GM19240 (cell line): ENCODE data around the gene PON1.

ENCODE experiments used
- DNase-seq: peaks from one replicate; pipeline ENCODE4 v3.0.0; 2011; ENCODE audit warnings: low spot score; ENCODE audit not compliant: insufficient read length

PON1 gene

DNA sequence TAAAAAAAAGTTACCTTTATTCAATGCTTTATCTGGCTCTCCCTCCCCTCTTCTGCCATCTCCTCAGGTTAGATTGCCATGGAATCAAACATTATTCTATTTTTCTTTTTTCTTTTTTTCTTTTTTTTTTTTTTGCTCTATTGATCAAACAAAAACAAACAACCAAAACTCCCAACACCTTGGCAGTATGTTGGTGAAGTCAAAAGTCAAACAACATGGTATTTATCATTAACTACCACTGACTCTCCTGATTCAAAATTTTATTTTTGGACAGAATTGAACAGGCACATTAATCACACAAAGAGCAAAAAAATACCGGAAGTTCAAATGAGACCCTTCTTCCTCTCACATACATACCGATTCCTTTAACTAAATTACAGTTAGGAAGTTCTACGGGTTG is 6.4 kb downstream of the PON1 start:
- no peak for DNase-seq

- no peak for DNase-seq
Measured at GRCh38 chr7:95317546-95317945, 6.8 kb downstream of the PON1 start.

GRCh38 chr7:95316588-95316987 is 7.7 kb downstream of the PON1 start:
- no peak for DNase-seq

DNA sequence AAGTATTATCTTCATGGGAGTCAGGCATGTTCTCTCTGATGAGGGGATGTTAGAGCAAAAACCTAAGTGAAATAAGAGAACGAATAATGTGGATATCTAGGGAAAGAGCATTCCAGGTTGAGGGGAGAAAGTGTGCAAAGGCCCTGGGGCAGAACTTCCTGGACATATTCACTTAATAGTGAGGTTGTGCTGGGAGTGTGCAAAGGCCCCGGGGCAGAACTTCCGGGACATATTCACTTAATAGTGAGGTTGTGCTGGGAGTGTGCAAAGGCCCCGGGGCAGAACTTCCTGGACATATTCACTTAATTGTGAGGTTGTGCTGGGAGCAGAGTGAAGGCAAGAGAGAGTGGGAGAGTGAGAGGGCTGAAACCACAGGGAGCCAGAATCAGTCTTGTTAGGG is 11.8 kb downstream of the PON1 start:
- DNase-seq: no peak

GRCh38 chr7:95311389-95311788 is 12.9 kb downstream of the PON1 start:
- no peak for DNase-seq

- DNase-seq: no peak
Measured at GRCh38 chr7:95309951-95310350, 14.4 kb downstream of the PON1 start.

DNA sequence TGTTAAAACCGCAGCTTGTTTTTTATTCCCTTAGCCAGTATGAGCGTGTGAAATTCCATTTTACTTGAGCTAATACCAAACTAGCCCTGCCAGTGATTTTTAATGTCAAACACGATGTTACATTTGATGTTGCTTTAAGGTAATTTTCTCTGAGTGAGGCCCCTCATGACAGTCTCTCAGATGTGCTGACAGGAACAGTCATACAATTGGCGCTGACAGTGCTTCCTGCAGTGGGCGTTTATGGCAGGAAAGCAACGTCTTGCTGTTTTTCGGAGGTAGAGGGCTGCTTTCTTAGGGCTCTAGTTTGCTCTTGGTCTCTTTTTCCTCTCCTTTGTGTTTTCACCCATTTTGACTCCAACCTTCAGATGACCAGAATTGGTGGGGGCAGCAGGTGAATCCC is 19.3 kb downstream of the PON1 start:
- no peak for DNase-seq

- no peak for DNase-seq
Measured at GRCh38 chr7:95303013-95303905, 21.1 kb downstream of the PON1 start.

GRCh38 chr7:95298091-95298490 is 26.2 kb downstream of the PON1 start:
- no peak for DNase-seq

DNA sequence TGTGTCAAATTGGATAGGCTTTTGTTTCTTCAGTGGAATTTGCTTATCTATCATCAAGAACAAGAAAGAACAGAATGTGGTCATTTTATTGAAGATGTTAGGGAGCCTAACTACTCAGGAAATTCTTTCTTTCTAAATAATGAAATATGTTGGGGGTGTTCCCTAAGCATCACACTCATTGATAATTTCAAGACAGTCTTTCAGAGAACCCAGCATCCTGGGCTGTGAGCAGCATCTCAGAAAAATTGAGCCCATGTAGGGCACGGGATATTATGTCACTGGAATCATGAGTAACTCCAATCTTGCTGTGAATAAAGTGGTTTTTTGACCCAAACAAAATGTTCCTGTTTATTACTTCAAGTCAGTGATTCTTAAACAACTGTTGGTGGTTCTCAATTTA is 27.3 kb downstream of the PON1 start:
- DNase-seq: no peak

GRCh38 chr7:95296456-95296855 is 27.9 kb downstream of the PON1 start:
- DNase-seq: no peak

GRCh38 chr7:95295397-95295796 is 28.9 kb downstream of the PON1 start:
- no peak for DNase-seq

DNA sequence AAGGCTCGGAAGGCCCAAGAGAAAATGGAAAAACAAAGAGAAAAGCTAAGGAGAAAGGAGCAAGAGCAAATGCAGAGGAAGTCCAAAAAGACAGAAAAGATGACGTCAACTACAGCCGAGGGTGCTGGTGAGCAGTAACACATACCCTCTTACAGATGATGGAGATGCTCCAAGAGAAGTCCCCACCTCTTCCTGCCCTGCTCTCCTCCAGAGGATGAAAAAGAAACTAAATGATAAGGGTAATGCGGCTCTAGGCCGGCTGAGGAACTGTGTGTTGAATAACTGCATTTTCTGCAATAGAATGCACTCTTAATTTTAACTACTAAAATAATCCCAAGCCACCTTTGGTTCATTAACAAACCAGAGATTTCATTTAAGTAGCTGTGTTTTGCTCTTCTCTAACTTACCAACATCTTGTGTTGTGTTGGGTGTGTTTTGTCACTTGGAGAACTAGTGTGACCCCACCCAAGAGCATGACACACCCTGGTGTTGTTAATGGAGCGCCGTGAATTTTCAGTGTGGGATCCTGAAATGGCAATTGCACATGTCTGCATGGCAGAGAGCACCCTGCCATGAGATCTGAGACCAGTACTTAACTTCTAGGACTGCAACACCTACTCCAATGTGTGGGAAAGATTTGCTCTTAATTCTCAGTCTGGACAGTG is 34.0 kb downstream of the PON1 start:
- no peak for DNase-seq

DNA sequence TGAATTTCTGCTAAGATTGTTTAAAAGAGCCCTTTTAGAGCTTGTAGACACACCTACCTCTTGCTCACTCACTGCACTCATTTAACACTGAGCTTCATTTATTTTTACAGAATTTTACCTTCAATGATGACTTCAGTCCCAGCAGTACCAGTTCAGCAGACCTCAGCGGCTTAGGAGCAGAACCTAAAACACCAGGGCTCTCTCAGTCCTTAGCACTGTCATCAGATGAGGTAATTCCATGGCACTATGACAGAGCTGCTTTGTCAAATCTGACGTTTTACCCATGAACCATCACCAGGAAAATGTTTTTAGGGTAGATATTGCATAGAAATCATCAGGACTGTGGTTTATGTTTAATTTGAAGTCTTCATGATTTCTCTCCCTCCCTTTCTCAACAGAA is 38.2 kb downstream of the PON1 start:
- DNase-seq: no peak

DNA sequence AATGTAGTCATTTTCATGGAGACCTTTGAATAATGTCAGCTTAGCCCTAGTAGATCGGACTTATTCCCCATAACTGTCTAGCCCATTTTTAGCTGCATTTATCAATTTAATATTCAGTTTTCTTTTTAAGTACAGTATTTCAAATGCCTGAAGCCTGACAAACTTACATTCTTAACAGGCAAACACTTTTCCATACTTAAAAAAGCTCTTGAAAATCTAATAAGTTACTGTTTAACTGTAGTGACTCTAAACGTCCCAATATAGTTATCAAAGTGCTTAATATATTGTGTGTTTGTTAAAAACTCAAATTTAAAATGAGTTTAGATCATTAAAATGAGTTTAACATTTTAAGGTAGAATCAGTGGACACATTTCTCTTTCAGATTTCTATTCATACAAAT is 44.9 kb downstream of the PON1 start:
- DNase-seq: no peak

- DNase-seq: no peak
Measured at GRCh38 chr7:95276114-95276513, 48.2 kb downstream of the PON1 start.

- no peak for DNase-seq
Measured at GRCh38 chr7:95269640-95270039, 54.7 kb downstream of the PON1 start.

DNA sequence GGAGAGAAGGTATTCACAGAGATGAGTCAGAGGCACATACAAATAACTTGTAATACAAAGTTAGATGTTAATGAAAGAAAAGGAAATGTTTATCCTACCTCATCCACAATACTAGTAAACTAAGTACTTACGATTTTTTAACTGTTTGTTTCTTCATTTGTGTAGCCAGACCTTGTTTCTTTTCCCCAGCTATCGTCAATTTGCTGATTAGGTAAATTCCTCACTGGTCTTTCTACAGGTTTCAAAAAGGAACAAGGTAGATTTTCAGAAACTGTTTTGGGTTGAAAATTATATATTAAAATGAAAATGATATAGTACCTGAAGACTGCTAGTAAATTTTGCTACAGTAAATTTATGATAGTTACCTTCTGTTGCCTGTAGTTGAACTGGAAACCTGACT is 56.6 kb downstream of the PON1 start:
- DNase-seq: no peak

- no peak for DNase-seq
Measured at GRCh38 chr7:95265634-95266033, 58.7 kb downstream of the PON1 start.

GRCh38 chr7:95264363-95264891 is 59.9 kb downstream of the PON1 start:
- no peak for DNase-seq

- no peak for DNase-seq
Measured at GRCh38 chr7:95263785-95264362, 60.5 kb downstream of the PON1 start.

GRCh38 chr7:95262875-95263274 is 61.5 kb downstream of the PON1 start:
- DNase-seq: no peak
